CD4-positive, alpha-beta memory T cell (primary cell): ENCODE results near the gene CCDC57. TPM values are rescaled to one million over a fixed set of nuclear protein-coding genes. Genes with fewer than 3 reads are reported as not detected.

Experiments
- CTCF ChIA-PET: fragments of 350-600 bp; sonication (Branson Sonifier 250); formaldehyde crosslinking; loops from one replicate; lab custom pipeline; 2021; ENCODE audit warnings: inconsistent platforms; ENCODE audit not compliant: partially characterized antibody; lab: Charles Lee
- POLR2A ChIA-PET: fragments of 350-600 bp; sonication (Branson Sonifier 250); formaldehyde crosslinking; loops from one replicate; lab custom pipeline; 2021; ENCODE audit not compliant: partially characterized antibody; lab: Charles Lee
- DNase-seq, 5 donors: peaks; one replicate each; pipeline versions ENCODE4 v3.0.0 to v3.0.0-alpha.2; 2020 to 2022; ENCODE audit warnings: mixed read lengths in 1 of 5
- H3K27ac ChIP-seq: one replicate; pipeline ENCODE4 v1.7.0; 2013; ENCODE audit warnings: low read depth, low read length
- H3K27me3 ChIP-seq: 2 replicates; pipeline ENCODE4 v1.7.0; 2013; ENCODE audit warnings: mild to moderate bottlenecking, low read length, moderate library complexity; ENCODE audit not compliant: insufficient read depth
- H3K36me3 ChIP-seq: 2 replicates; pipeline ENCODE4 v1.7.0; 2013; ENCODE audit warnings: mild to moderate bottlenecking, low read length, moderate library complexity; ENCODE audit not compliant: insufficient read depth
- H3K4me1 ChIP-seq: 2 replicates; pipeline ENCODE4 v1.7.0; 2013; ENCODE audit warnings: mild to moderate bottlenecking, low read length, moderate library complexity; ENCODE audit not compliant: insufficient read depth
- H3K4me3 ChIP-seq, 2 donors: one replicate each; pipeline ENCODE4 v1.7.0; 2013; ENCODE audit warnings: low read length in 2 of 2, mild to moderate bottlenecking in 1 of 2
- H3K9me3 ChIP-seq, 2 donors: one replicate each; pipeline ENCODE4 v1.7.0; 2013; ENCODE audit warnings: low read length in 2 of 2, control low read depth in 1 of 2; ENCODE audit not compliant: control insufficient read depth in 1 of 2
- H3K27ac Mint-ChIP-seq, 7 donors: one replicate each; pipeline ENCODE4 v1.8.0; 2020 to 2021; ENCODE audit warnings: mixed read lengths in 7 of 7, mild to moderate bottlenecking in 6 of 7, inconsistent platforms in 3 of 7, moderate library complexity in 3 of 7
- H3K27me3 Mint-ChIP-seq, 2 donors: one replicate each; pipeline ENCODE4 v1.8.0; 2020 to 2021; ENCODE audit warnings: mixed read lengths in 2 of 2
- H3K36me3 Mint-ChIP-seq, 2 donors: one replicate each; pipeline ENCODE4 v1.8.0; 2020 to 2021; ENCODE audit warnings: mixed read lengths in 2 of 2, inconsistent platforms in 1 of 2, mild to moderate bottlenecking in 1 of 2
- H3K4me1 Mint-ChIP-seq, 4 donors: one replicate each; pipeline ENCODE4 v1.8.0; 2020 to 2021; ENCODE audit warnings: mixed read lengths in 4 of 4, mild to moderate bottlenecking in 1 of 4
- H3K4me3 Mint-ChIP-seq, 8 donors: one replicate each; pipeline ENCODE4 v1.8.0; 2020 to 2021; ENCODE audit warnings: mixed read lengths in 8 of 8, mild to moderate bottlenecking in 7 of 8, moderate library complexity in 6 of 8, inconsistent platforms in 3 of 8
- H3K9me3 Mint-ChIP-seq, 8 donors: one replicate each; pipeline ENCODE4 v1.8.0; 2020 to 2021; ENCODE audit warnings: mixed read lengths in 8 of 8, mild to moderate bottlenecking in 5 of 8, inconsistent platforms in 3 of 8, moderate library complexity in 1 of 8
- intact Hi-C: fragments of 100-400 bp; cut with micrococcal nuclease; formaldehyde crosslinking; loops from one replicate; pipeline ENCODE4 v1.15.1; 2023
- polyA plus RNA-seq, 2 donors: library from polyadenylated mRNA; unstranded; fragments of 300-500 nt; fragmentation: Illumina TruSeq; gene quantifications; one replicate each; pipeline ENCODE4 v1.2.3, GENCODE V29; 2021
- total RNA-seq, 2 experiments: library from RNA; stranded (reverse); gene quantifications; one replicate each; pipeline ENCODE4 v1.2.3, GENCODE V29; 2021

Gene CCDC57
- total and polyA plus RNA-seq, 4 experiments from 2014 or later: 41.6 to 88.7 (median 62.0) TPM

DNA sequence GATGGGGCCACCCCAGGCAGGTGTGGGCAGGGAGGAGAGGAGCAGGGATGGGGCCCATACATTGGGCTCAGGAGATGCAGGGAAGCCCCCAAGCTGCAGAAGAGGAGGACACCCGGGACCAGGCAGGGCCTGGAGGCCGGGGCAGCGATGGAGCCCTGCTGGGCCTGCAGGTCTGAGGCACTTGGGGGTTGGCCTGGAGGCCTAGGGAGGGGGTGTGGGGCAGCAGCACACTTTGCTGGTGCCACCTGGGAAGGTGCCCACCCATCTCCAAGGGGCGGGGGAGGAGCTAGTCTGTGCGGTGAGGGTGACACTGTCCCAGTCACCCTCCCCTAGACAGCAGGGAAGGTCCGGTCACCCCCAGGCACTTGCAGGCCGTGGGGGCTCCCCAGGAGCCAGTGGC, 6.4 kb upstream of the CCDC57 start:
- Histone ChIP-seq H3K36me3 (no peaks in the 10 kb centered on the region), H3K27me3 (no peaks in the 10 kb centered on the region), H3K27ac (no peak overlapping the region), H3K4me3 (no peak overlapping the region), H3K4me1 (peaks cover 29% of the 10 kb centered on the region), H3K9me3 (no peaks in the 10 kb centered on the region)
- H3K36me3 Mint-ChIP-seq: no peaks in the 10 kb centered on the region
- no peaks in the 10 kb centered on the region for H3K27me3 Mint-ChIP-seq
- peaks cover 12 to 26% (median 23%) of the 10 kb centered on the region in 4 donors for H3K4me1 Mint-ChIP-seq
- H3K4me3 Mint-ChIP-seq: no peak overlapping the region
- no peaks in the 10 kb centered on the region for H3K9me3 Mint-ChIP-seq
- DNase-seq: no peak
- H3K27ac Mint-ChIP-seq: peak overlapping the region in 1 of 7 donors; percentile 55
- ChIA-PET CTCF (interaction anchor here (1.4 kb wide), 1 partner anchor 16 kb away, joined by 3 read pairs; no protein-coding TSS in a partner anchor), POLR2A (interaction anchor here (1.0 to 1.1 kb wide), 2 partner anchors 10 to 20 kb away, joined by 3 read pairs; partner anchors contain the start of gene SLC16A3)
- intact Hi-C loops: no loop called here

DNA sequence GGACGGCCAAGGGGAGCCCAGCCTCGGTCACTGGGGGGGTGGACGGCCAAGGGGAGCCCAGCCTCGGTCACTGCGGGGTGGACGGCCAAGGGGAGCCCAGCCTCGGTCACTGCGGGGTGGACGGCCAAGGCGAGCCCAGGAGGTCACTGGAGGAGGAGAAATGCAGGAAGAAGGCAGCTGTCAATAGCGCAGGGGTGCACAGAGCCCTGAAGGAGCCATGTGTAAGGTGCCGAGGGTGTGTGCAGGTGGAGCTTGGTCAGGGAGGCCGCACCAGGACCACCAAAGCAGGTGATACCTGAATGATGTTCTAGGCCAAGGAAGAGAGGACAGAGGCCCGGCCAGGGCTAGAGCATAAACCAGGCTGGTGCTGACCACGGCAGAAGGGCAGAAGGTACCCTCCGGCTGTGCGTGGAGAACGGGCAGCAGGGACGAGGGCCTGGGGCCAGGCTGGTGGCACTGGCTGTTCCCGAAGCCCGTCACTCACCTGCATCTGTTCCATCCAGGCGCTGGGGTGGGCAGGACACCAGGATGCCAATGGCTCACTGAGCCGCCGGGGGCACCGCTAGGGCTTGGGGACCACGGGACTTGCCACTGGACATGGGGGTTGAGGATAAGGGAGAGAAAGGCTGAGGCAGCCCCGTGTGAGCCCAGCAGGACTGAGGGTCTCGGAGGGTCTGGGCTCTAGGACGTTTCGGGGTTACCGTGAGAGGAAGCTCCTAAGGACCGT, 5.9 kb upstream of the CCDC57 start:
- H3K4me1 Mint-ChIP-seq: peaks cover 12 to 31% (median 23%) of the 10 kb centered on the region in 4 donors
- no peaks in the 10 kb centered on the region for H3K27me3 Mint-ChIP-seq
- intact Hi-C loops: no loop called here
- no peak for DNase-seq
- ChIA-PET CTCF (interaction anchor here (1.4 kb wide), 1 partner anchor 16 kb away, joined by 3 read pairs; no protein-coding TSS in a partner anchor), POLR2A (interaction anchor here (1.0 to 1.1 kb wide), 2 partner anchors 11 to 21 kb away, joined by 3 read pairs; partner anchors contain the start of gene SLC16A3)
- no peaks in the 10 kb centered on the region for H3K9me3 Mint-ChIP-seq
- Histone ChIP-seq H3K4me1 (peaks cover 32% of the 10 kb centered on the region), H3K27ac (no peak overlapping the region), H3K27me3 (no peaks in the 10 kb centered on the region), H3K36me3 (no peaks in the 10 kb centered on the region), H3K9me3 (no peaks in the 10 kb centered on the region), H3K4me3 (no peak overlapping the region)
- H3K4me3 Mint-ChIP-seq: no peak overlapping the region
- peak overlapping the region in 1 of 7 donors; percentile 55 for H3K27ac Mint-ChIP-seq
- H3K36me3 Mint-ChIP-seq: no peaks in the 10 kb centered on the region

DNA sequence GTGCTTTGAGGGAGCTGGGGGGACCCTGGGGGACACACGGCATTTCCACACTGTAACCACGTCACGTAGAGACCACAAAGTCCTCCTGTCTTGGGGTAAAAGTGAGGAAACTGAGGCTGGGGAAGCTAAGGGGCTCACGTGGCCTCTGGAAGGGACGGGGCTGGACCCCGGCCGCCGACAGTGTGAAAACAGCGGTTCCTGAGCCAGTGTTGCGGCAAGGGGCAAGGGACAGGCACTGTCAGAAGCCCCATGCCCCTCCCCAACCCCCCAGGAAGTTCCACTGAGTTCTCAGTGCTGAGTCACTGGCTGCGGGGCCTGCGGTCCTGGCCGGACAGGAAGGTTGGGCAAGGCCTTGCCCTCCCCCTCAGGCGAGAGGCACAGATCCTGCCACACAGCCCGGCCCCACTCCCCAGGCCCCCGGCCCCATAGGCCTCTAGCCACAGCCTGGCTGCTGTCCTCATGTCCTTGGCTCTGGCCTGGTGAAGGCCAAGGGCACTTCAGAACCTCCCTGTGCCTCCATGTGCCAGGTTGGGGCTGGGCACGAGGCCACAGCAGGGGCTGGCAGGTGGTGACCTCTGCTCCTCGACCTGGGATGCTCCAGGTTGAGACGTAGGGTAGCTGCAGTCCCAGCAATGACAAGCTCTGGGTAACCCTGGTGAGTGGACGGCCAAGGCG, 5.0 kb upstream of the CCDC57 start:
- Histone ChIP-seq H3K4me1 (peaks cover 37% of the 10 kb centered on the region), H3K36me3 (no peaks in the 10 kb centered on the region), H3K27ac (no peak overlapping the region), H3K27me3 (no peaks in the 10 kb centered on the region), H3K9me3 (no peaks in the 10 kb centered on the region), H3K4me3 (no peak overlapping the region)
- H3K4me1 Mint-ChIP-seq: peaks cover 13 to 33% (median 24%) of the 10 kb centered on the region in 4 donors
- no peak for DNase-seq
- ChIA-PET CTCF (interaction anchor here (1.4 kb wide), 1 partner anchor 17 kb away, joined by 3 read pairs; no protein-coding TSS in a partner anchor), POLR2A (no interaction called here)
- H3K36me3 Mint-ChIP-seq: no peaks in the 10 kb centered on the region
- H3K27me3 Mint-ChIP-seq: no peaks in the 10 kb centered on the region
- H3K9me3 Mint-ChIP-seq: no peaks in the 10 kb centered on the region
- no peak overlapping the region for H3K4me3 Mint-ChIP-seq
- peak overlapping the region in 1 of 7 donors; percentile 18 for H3K27ac Mint-ChIP-seq
- intact Hi-C loops: no loop called here

DNA sequence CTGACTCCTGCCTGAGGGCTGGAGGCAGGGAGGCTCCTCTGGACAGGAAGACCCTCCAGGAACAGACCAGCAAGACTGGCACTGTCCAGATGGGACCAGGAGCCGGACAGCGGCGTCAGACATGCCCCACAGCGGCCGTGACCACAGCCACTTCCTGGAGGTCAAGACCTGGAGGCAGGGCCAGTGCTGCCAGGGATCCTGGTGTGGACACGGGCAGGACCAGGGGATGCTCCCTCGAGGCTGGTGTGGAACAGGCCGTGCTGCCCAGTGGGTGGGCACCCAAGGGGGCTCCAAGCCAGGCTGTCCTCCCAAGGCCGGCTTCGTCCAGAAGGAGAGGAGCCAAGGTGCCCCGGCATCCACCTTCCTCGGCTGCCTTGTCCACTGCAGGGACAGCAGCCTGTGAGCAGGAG, 4.5 kb upstream of the CCDC57 start:
- no peaks in the 10 kb centered on the region for H3K36me3 Mint-ChIP-seq
- CTCF ChIA-PET: no interaction called here
- Histone ChIP-seq H3K27ac (peak overlapping the region; percentile 43), H3K9me3 (no peaks in the 10 kb centered on the region), H3K36me3 (no peaks in the 10 kb centered on the region), H3K4me1 (peaks cover 38% of the 10 kb centered on the region), H3K27me3 (no peaks in the 10 kb centered on the region), H3K4me3 (no peak overlapping the region)
- peak overlapping the region in 1 of 8 donors; percentile 83 for H3K4me3 Mint-ChIP-seq
- no peaks in the 10 kb centered on the region for H3K9me3 Mint-ChIP-seq
- H3K27ac Mint-ChIP-seq: peak overlapping the region in 3 of 7 donors; percentile 48 to 91 (median 68)
- intact Hi-C loops: no loop called here
- H3K4me1 Mint-ChIP-seq: peaks cover 13 to 33% (median 24%) of the 10 kb centered on the region in 4 donors
- no peak for DNase-seq
- H3K27me3 Mint-ChIP-seq: no peaks in the 10 kb centered on the region
- POLR2A ChIA-PET: interaction anchor here (1.0 to 1.6 kb wide), 3 partner anchors 11 to 21 kb away, joined by 3 to 7 read pairs (median 6); no protein-coding TSS in a partner anchor

- no peaks in the 10 kb centered on the region for H3K27me3 ChIP-seq
- CTCF ChIA-PET: no interaction called here
- Mint-ChIP-seq H3K27ac (peak overlapping the region; percentile 65 to 91 (median 78)), H3K27me3 (no peaks in the 10 kb centered on the region), H3K4me1 (peaks cover 13 to 33% (median 29%) of the 10 kb centered on the region in 4 donors), H3K9me3 (no peaks in the 10 kb centered on the region), H3K36me3 (no peaks in the 10 kb centered on the region), H3K4me3 (peak overlapping the region in 6 of 8 donors; percentile 15 to 83 (median 31))
- H3K9me3 ChIP-seq: no peaks in the 10 kb centered on the region
- DNase-seq: peak; percentile 44 to 84 (median 57)
- H3K36me3 ChIP-seq: no peaks in the 10 kb centered on the region
- H3K4me3 ChIP-seq: no peak overlapping the region
- POLR2A ChIA-PET: interaction anchor here (0.6 to 1.7 kb wide), 7 partner anchors 11 to 77 kb away, joined by 3 to 7 read pairs (median 5); partner anchors contain the start of gene SLC16A3
- H3K4me1 ChIP-seq: peaks cover 44% of the 10 kb centered on the region
- H3K27ac ChIP-seq: peak overlapping the region; percentile 43
- intact Hi-C loops: no loop called here
These were observed 3.9 kb upstream of the CCDC57 start for GRCh38 chr17:82216301-82217119.

DNA sequence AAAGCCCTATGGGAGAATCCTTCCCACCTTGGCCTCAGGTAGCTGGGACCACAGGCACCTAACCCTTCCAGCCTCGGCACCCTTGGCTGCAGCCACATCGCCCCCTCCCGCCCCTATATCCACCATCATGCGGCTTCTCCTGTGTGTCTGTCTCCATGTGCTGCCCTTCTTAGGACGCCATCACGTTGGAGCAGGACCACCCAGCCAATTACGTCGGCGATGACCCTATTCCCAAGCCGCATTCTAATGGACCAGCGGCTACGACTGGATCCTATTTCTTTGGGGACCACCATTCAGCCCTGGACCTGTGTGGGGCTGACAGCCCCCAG, 3.3 kb upstream of the CCDC57 start:
- peaks cover 49% of the 10 kb centered on the region for H3K4me1 ChIP-seq
- H3K27ac ChIP-seq: peak overlapping the region; percentile 43
- Mint-ChIP-seq H3K4me3 (peak overlapping the region in 4 of 8 donors; percentile 26 to 83 (median 36)), H3K4me1 (peaks cover 11 to 34% (median 28%) of the 10 kb centered on the region in 4 donors), H3K27ac (peak overlapping the region in 6 of 7 donors; percentile 65 to 91 (median 76)), H3K9me3 (no peaks in the 10 kb centered on the region), H3K36me3 (no peaks in the 10 kb centered on the region), H3K27me3 (no peaks in the 10 kb centered on the region)
- H3K27me3 ChIP-seq: no peaks in the 10 kb centered on the region
- no peak overlapping the region for H3K4me3 ChIP-seq
- ChIA-PET POLR2A (interaction anchor here (0.6 to 1.7 kb wide), 7 partner anchors 10 to 78 kb away, joined by 3 to 7 read pairs (median 5); partner anchors contain the start of gene SLC16A3), CTCF (interaction anchor here (1.9 to 3.0 kb wide), 2 partner anchors 10 to 20 kb away, joined by 8 to 10 read pairs; no protein-coding TSS in a partner anchor)
- no peak for DNase-seq
- no peaks in the 10 kb centered on the region for H3K9me3 ChIP-seq
- intact Hi-C loops: no loop called here
- no peaks in the 10 kb centered on the region for H3K36me3 ChIP-seq
